ENCODE measurements around the gene SPRR2G.
"Not testable (repeated sequence)": the region's sequence is repeated elsewhere in the genome, so short reads cannot be mapped to it uniquely, and the experiment has no call there.

SPRR2G gene

GRCh38 chr1:153113416-153113815 is 37.3 kb downstream of the SPRR2G start, which contains the start of gene SPRR2F:
Gene SPRR2F, minus strand, starts transcription at chr1:153113516. Its CDS starts 783 bp downstream, at chr1:153112733.
- no peak for DNase-seq (ENCODE audit: low spot score)

- DNase-seq (ENCODE audit: low spot score) = not testable (repeated sequence)
These were observed 38.2 kb downstream of the SPRR2G start for GRCh38 chr1:153112454-153112853.

- DNase-seq (ENCODE audit: low spot score) = no peak
These were observed 50.4 kb downstream of the SPRR2G start for GRCh38 chr1:153100245-153100644.
